Endodermal cell (in vitro differentiated cells): ENCODE data around the gene TM9SF3. TPM values are rescaled to one million over a fixed set of nuclear protein-coding genes. Genes with fewer than 3 reads are reported as not detected.

Source experiments
- DNase-seq: peaks from one replicate; pipeline ENCODE4 v3.0.0-alpha.2; 2017
- H3K27ac ChIP-seq: 2 replicates; pipeline ENCODE4 v1.5.1; 2013; ENCODE audit warnings: mild to moderate bottlenecking, low read depth, low read length, moderate library complexity
- H3K27me3 ChIP-seq: 2 replicates; pipeline ENCODE4 v1.6.1; 2013; ENCODE audit warnings: mild to moderate bottlenecking, low read length, moderate library complexity; ENCODE audit not compliant: insufficient read depth, control insufficient read depth, poor library complexity, severe bottlenecking
- H3K36me3 ChIP-seq: 2 replicates; pipeline ENCODE4 v1.7.0; 2013; ENCODE audit warnings: mild to moderate bottlenecking, low read length, moderate library complexity; ENCODE audit not compliant: control insufficient read depth, insufficient read depth
- H3K4me1 ChIP-seq: one replicate; pipeline ENCODE4 v1.7.0; 2013; ENCODE audit warnings: low read length; ENCODE audit not compliant: control insufficient read depth, insufficient read depth
- H3K4me3 ChIP-seq: 2 replicates; pipeline ENCODE4 v1.5.1; 2013; ENCODE audit warnings: mild to moderate bottlenecking, low read length, moderate library complexity
- H3K9ac ChIP-seq: 2 replicates; pipeline ENCODE4 v1.6.1; 2013; ENCODE audit warnings: mild to moderate bottlenecking, low read length, moderate library complexity; ENCODE audit not compliant: poor library complexity, severe bottlenecking; ENCODE audit errors: extremely low read depth
- H3K9me3 ChIP-seq: 2 replicates; pipeline ENCODE4 v1.6.1; 2013; ENCODE audit warnings: mild to moderate bottlenecking, low read length, moderate library complexity; ENCODE audit not compliant: control insufficient read depth
- H3K27ac Mint-ChIP-seq: 2 replicates; pipeline ENCODE4 v1.8.0; 2020; ENCODE audit warnings: mixed read lengths
- H3K27me3 Mint-ChIP-seq: 2 replicates; pipeline ENCODE4 v1.8.0; 2021; ENCODE audit warnings: mild to moderate bottlenecking, mixed read lengths; ENCODE audit not compliant: insufficient read depth
- H3K36me3 Mint-ChIP-seq: 2 replicates; pipeline ENCODE4 v1.8.0; 2020; ENCODE audit warnings: low read depth, mixed read lengths
- H3K4me1 Mint-ChIP-seq: 2 replicates; pipeline ENCODE4 v1.8.0; 2020; ENCODE audit warnings: mixed read lengths
- H3K4me3 Mint-ChIP-seq: 2 replicates; pipeline ENCODE4 v1.8.0; 2020; ENCODE audit warnings: mild to moderate bottlenecking, moderate library complexity, mixed read lengths
- H3K9me3 Mint-ChIP-seq: 2 replicates; pipeline ENCODE4 v1.8.0; 2020; ENCODE audit warnings: mild to moderate bottlenecking, mixed read lengths
- CTCF ChIP-seq: fragments of 200-600 bp; sonication (generic); conservative IDR thresholded peaks from 2 replicates; pipeline ENCODE4 v1.5.0; 2021; ENCODE audit warnings: antibody characterized with exemption, mild to moderate bottlenecking
- WGBS, 2 experiments: methylation state at CpG; one replicate each; pipeline versions ENCODE4 v1.1.5 to v1.1.7; 2013; ENCODE audit warnings: missing lambda C conversion rate in 2 of 2, mixed read lengths in 1 of 2; ENCODE audit not compliant: insufficient coverage in 1 of 2, insufficient read length in 1 of 2; 5-methylcytosine and 5-hydroxymethylcytosine counted together
- total RNA-seq, 2 donors: library from RNA; stranded (reverse); fragmentation: NEBNext Ultra II Directional in 1 of 2; extraction: Animal tissue kit (Norgen Biotek cat#: 25700) in 1 of 2; gene quantifications; 2 replicates in 1 of 2; 3 replicates in 1 of 2; pipeline ENCODE4 v1.2.1, GENCODE V29; 2021

The TM9SF3 gene
- total RNA-seq, 2 donors from 2014 or later: 134 to 137 TPM

GRCh38 chr10:96482815-96483588, 103.8 kb downstream of the TM9SF3 start:
- H3K27me3 ChIP-seq: no peaks in the 10 kb centered on the region
- 72 to 93% methylated on average over 3 to 4 of the region's 4 CpGs for whole genome bisulfite sequencing, 2 experiments
- H3K4me1 Mint-ChIP-seq: no peaks in the 10 kb centered on the region
- H3K4me3 ChIP-seq: no peak overlapping the region
- no peak overlapping the region for H3K4me3 Mint-ChIP-seq
- H3K36me3 Mint-ChIP-seq: no peaks in the 10 kb centered on the region
- no peaks in the 10 kb centered on the region for H3K9me3 Mint-ChIP-seq
- H3K27me3 Mint-ChIP-seq: no peaks in the 10 kb centered on the region
- no peak for TF ChIP-seq CTCF
- no peaks in the 10 kb centered on the region for H3K4me1 ChIP-seq
- DNase-seq: peak; percentile 9
- no peaks in the 10 kb centered on the region for H3K9me3 ChIP-seq
- H3K9ac ChIP-seq: no peak overlapping the region
- no peak overlapping the region for H3K27ac Mint-ChIP-seq
- H3K36me3 ChIP-seq: no peaks in the 10 kb centered on the region
- H3K27ac ChIP-seq: no peak overlapping the region

- Mint-ChIP-seq H3K36me3 (no peaks in the 10 kb centered on the region), H3K9me3 (peaks cover 3% of the 10 kb centered on the region), H3K4me3 (no peak overlapping the region), H3K4me1 (peaks cover 1% of the 10 kb centered on the region), H3K27ac (no peak overlapping the region), H3K27me3 (no peaks in the 10 kb centered on the region)
- H3K36me3 ChIP-seq: no peaks in the 10 kb centered on the region
- peaks cover 6% of the 10 kb centered on the region for H3K9me3 ChIP-seq
- DNase-seq: peak; percentile 7
- no peaks in the 10 kb centered on the region for H3K4me1 ChIP-seq
- TF ChIP-seq CTCF: no peak
- no peak overlapping the region for H3K27ac ChIP-seq
- 78 to 85% methylated on average over 8 to 9 of the region's 9 CpGs for WGBS, 2 experiments
- no peaks in the 10 kb centered on the region for H3K27me3 ChIP-seq
- H3K4me3 ChIP-seq: no peak overlapping the region
- no peak overlapping the region for H3K9ac ChIP-seq
These were observed 108.5 kb downstream of the TM9SF3 start for GRCh38 chr10:96478355-96478754.

GRCh38 chr10:96473866-96474265, 112.9 kb downstream of the TM9SF3 start:
- Histone ChIP-seq H3K27ac (no peak overlapping the region), H3K4me3 (no peak overlapping the region), H3K4me1 (no peaks in the 10 kb centered on the region), H3K9me3 (peaks cover 6% of the 10 kb centered on the region), H3K27me3 (no peaks in the 10 kb centered on the region), H3K36me3 (no peaks in the 10 kb centered on the region), H3K9ac (no peak overlapping the region)
- Mint-ChIP-seq H3K4me3 (no peak overlapping the region), H3K27me3 (no peaks in the 10 kb centered on the region), H3K9me3 (peaks cover 3% of the 10 kb centered on the region), H3K4me1 (peaks cover 1% of the 10 kb centered on the region), H3K36me3 (no peaks in the 10 kb centered on the region), H3K27ac (no peak overlapping the region)
- 71 to 90% methylated on average over 6 to 9 of the region's 9 CpGs for WGBS, 2 experiments
- DNase-seq: peak; percentile 22
- TF ChIP-seq CTCF: no peak
